AG09319 (cell line): Measurements from ENCODE around the gene TMEM106A.
"Not testable (repeated sequence)": the region's sequence is repeated elsewhere in the genome, so short reads cannot be mapped to it uniquely, and the experiment has no call there.

Experiments
- DNase-seq: peaks from one replicate; pipeline ENCODE4 v3.0.0-alpha.2; 2010; ENCODE audit warnings: low read depth; ENCODE audit errors: extremely low read depth
- CTCF ChIP-seq: IDR thresholded peaks from 2 replicates; pipeline ENCODE4 v1.5.1; 2011; ENCODE audit warnings: low read depth, mild to moderate bottlenecking, inconsistent platforms, low read length, moderate library complexity

TMEM106A gene

GRCh38 chr17:43211480-43212402 lies at the start of gene TMEM106A:
TMEM106A (plus strand) TSS chr17:43211875; CDS start chr17:43213042, 1,167 bp downstream.
- TF ChIP-seq CTCF, result peak; percentile 34
- DNase-seq, result peak; percentile 69

- not testable (repeated sequence) for DNase-seq
Measured at GRCh38 chr17:43165971-43166370, 45.7 kb upstream of the TMEM106A start.

- no peak for TF ChIP-seq CTCF
- no peak for DNase-seq
Measured at GRCh38 chr17:43169561-43170139, 42.0 kb upstream of the TMEM106A start.

GRCh38 chr17:43170140-43170765 lies 41.4 kb upstream of the TMEM106A start:
- no peak for TF ChIP-seq CTCF
- DNase-seq, result peak; percentile 88

GRCh38 chr17:43170766-43171585 lies 40.7 kb upstream of the TMEM106A start, which contains the start of gene NBR1:
NBR1 (plus strand) TSS chr17:43171214; CDS start chr17:43175800, 4,586 bp downstream.
- peak; percentile 97 for DNase-seq
- peak; percentile 7; the same call in 1 of the 2 replicates for TF ChIP-seq CTCF

GRCh38 chr17:43171586-43172487 lies 39.8 kb upstream of the TMEM106A start:
- TF ChIP-seq CTCF, result peak; percentile 27
- peak; percentile 78 for DNase-seq
